Measurements from ENCODE around the gene TIPARP.

Gene TIPARP

DNA sequence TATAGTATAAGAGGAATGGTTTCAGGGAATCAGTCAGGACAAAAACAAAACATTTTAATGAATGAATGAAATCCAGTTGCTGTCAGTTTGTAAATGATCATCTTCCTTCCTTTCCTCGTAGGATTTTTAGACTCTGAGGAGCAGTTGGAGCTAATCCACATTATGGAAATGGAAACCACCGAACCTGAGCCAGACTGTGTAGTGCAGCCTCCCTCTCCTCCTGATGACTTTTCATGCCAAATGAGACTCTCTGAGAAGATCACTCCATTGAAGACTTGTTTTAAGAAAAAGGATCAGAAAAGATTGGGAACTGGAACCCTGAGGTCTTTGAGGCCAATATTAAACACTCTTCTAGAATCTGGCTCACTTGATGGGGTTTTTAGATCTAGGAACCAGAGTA, 3.1 kb downstream of the TIPARP start:
- no peak for DNase-seq

DNA sequence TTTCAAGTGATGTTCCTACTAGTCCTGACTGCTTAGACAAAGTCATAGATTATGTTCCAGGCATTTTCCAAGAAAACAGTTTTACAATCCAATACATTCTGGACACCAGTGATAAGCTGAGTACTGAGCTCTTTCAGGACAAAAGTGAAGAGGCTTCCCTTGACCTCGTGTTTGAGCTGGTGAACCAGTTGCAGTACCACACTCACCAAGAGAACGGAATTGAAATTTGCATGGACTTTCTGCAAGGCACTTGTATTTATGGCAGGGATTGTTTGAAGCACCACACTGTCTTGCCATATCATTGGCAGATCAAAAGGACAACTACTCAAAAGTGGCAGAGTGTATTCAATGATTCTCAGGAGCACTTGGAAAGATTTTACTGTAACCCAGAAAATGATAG, 3.8 kb downstream of the TIPARP start:
- no peak for DNase-seq

DNA sequence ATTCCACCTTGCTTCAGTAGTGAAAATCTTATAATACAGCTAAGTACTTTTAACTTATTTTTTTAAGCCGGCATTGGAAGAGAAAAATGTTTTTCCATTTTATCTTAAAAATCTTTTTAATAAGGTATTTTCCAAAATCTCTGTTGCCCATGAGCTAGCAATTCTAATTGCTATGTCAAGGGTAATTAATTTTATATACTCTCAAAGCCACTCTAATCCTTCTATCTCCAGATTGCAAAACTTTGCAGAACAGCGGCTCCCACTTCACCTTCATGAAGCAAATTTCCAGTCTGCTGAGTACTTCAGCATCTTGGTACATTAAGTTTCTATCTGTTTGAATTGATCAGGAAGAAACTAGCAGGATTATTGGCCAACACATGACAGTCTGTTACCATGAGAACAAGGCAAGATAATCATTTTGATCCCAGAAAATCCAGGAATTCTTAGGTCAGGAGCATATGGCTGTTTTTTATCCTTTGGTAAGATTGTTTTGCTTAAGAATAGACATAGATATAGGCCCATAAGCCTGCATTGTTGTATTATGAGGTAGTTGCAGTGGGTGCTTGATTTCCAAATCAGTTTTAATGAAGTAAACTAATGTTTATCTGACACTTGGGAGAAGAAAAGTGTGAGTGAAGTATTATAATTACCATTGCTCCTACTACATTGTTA, 6.0 kb downstream of the TIPARP start:
- DNase-seq = no peak

DNA sequence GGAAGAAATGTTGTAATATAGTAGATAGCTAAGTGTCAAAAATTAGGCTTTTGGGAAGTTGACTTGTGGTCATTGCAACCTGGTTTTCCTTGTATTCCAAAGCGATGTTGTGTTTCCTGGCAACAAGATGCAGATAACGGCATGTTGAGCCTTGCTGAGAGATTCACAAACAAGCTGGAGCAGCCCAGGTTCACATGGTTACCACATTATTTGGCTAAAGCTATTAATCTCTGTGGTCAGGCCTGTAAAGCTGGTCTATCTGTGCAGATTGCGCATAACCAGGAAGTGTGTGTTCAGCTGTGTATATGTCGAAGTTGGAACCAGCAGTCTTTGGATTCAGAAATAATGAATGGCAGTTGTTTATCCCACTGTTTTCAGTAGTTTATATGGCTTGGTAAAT, 6.6 kb downstream of the TIPARP start:
- DNase-seq = peak; percentile 38 to 39

DNA sequence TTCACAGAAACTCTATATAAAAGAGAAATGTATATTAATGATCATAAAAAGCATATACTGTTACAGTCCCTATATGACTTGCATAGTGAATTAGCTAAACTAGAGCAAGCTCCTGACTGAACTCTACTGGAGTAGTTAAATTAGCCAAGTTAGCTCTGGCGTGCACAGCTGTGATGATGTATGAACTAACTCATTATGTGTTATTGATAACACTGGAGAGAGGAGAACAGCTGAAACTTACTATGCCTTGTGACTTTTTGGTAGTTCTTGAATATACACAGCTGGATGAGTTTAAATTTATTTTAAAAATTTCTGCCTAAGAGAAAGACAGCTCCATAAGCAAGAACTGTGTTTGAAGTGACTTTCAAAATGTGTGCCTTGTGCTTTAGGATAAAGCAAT, 8.1 kb downstream of the TIPARP start:
- no peak for DNase-seq

DNA sequence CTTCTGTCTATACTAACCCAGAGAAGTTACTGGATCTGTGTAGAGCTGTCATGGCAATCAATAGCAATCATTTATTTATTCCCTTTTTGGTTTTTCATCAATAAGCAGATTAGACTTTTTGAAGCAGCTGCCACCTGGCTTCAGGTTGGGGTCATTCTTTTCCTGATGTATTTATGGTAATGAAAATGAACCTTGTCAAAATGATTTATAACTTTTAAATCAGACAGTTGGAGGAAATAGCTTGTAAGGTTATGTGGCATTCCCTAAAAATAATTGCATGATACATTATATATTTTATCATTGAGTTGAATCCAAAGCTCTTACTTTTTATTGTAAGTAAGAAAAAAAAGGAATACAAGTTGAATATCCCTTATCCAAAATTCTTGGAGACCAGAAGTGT, 8.6 kb downstream of the TIPARP start:
- DNase-seq = no peak

DNA sequence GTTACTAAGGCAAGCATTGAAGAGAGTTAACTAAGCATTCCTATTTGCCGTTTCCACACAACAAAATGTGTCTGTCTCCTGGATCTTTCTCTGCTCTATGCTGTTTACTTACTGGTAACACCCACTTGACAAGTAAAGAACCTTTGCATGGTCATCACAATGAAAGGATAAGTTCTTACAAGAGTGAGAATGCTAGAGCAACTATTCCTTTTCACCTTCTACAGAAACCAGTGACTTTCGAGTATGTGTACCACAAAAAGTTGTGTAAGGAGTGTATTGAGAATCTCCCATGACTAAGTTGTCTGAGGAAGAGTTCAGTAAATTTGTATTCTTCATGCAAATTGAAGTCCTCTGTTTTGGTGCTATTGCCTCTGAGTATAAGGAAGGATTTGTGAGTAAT, 10.8 kb downstream of the TIPARP start:
- peak; percentile 82 to 93 for DNase-seq

DNA sequence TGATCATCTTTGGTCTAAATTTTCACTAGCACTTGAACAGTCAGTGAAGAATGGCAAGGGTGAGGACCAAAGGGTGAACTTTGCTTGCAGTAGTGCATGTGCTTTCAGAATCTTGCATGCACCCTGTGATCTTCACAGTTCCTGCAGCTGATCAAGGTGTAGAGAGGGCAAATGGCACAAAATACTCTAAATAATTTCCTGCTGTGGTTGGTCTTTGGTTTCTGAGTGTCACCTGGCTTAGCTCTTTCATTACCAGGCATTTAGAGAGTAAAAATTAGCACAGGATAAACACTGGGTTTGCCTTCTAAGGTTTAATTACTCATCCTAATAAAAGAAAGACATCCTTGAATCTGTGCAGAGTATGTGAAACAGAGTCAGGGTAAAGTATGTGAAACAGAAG, 11.4 kb downstream of the TIPARP start:
- no peak for DNase-seq

DNA sequence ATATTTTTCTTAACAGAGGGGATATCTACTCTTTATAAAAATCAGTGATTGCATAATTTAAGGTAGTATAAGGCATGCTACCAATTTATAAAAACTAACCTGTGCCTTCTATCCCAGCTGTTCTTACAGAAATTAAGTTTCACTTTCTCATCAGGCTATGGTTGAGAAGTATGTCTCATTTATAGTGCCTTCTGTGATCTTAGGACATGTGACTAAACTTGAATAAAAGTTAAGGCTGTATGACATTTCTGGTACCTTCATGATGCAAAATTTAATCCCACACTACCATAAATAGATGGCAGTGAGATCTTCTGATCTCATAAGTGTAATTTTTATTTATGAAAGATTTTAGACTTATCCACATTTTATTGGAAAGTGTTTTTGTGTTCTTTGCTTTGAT, 12.6 kb downstream of the TIPARP start:
- no peak for DNase-seq

DNA sequence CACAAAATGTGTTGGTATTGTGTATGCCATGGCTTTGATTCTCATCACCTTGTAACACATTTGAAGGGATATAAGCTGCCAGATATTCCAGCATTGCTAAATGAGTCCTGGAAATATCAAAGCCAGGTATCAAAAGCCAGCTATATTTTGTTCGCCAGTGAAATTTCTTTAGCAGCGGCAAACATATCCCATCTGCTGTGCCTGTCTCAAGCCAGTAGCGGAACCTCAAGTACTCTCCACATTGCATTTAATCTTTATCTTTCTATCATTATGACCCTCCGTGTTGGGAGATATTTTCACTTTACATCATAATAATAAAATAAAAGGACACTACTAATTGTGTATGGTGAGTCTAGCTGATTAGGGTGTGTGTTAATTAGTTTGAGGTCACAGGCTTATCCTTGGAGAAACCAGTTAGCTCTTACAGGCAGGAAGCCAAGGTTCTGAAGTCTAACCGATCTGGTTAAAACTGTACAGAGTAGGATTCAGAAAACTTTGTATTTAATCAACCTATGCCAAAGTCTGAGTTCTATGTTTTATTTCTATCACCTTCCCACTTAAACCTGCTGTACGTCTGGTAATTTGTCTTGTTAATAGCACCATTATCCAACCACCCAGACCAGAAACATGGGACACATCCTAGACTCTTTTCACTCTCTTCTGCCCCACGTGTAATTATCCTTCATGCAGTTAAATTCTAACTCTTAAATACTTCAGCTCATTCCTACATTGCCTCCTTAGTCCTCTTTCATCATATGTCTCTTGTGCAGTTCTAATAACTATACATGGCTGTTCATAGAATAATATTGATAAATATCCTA, 14.5 kb downstream of the TIPARP start:
- no peak for DNase-seq

DNA sequence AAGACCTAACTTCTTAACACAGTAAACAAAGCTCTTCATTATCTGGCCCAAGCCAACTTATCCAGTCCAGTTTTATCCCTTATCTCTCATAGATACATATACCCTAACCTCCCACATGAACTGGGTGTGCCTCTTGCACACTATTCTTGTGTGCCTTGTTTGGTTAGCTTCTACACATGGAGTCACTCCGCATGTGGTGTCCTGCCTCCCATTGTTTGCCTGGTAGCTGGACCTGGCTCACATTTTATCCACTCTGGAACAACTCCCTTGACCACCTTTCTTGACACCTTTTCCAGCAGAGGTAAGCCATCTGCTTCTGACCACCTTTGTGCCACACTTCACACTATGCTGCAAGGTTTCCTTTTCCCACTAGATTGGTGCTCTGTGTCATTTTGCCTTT, 15.2 kb downstream of the TIPARP start:
- DNase-seq = no peak

DNA sequence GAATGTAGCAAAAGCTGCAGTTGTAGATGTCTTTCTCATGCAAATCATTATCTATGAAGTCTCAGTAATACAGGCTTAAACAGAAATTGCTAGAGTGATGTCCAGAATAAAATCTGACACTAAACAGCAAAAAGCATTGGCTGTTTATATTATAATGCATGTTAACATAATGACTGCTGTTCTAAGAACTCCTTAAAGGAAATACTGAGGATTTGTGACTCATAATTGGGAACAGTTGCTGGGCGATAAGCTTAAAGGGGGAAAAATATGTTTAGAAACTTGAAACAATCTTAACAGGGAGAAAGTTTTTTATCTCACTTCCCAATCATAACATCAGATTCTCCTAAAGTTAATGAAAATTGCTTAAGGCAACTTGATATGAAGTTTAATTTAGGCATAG, 17.5 kb downstream of the TIPARP start:
- no peak for DNase-seq

DNA sequence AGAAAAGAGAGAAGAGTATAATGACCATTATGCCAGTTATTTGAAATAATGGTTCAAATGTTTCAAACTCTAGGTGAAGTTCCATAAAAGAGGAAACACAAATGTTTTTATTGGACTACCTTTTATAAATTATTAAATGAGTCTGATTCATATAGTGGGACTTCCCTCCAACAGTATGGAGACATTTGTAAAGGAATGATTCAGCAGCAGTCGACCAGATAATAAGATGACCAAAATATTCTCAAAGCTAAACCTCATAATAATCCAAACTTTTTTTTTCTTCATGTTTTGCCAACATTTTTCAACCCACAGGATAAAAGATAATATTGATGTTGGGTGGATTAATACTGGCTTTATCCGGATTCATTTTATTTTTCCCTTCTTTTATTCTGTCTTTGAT, 18.8 kb downstream of the TIPARP start:
- no peak for DNase-seq

DNA sequence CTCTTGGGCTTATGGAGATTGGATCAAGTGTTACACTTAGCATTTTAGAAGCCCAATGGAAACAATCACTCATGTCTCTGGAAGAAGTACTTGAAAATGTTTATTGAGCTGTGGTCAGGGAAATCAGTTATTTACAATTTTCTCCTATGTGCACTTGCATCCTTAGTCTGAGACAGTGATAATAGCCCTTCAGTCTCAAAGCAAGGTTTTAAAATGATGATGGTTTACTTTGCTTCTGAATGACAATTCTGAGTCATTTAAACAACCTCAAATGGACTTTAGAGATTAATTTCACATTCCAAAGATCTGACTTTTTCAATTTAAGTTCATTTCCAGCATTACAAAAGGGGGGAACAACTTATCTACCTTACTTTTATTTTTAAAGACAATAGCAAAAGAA, 20.1 kb downstream of the TIPARP start:
- no peak for DNase-seq

DNA sequence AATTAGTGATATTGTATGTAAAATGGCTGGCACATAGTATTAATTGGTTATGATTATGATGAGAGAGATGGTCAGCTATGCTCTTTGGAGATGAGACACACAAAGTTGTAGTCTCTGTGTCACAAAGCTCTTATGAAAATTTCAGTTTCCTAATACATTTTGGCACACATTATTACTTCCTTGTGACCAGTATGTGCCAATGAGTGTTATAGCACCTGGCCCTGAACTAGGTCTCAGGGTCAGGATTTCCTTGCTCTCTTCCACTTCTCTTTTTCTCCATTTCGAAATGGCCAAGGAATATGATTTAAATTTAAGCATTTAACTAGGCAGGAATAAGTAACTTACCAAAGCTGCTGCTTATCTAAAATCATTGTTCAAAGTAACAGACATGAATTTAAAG, 28.0 kb downstream of the TIPARP start:
- peak; percentile 70 to 86 for DNase-seq

DNA sequence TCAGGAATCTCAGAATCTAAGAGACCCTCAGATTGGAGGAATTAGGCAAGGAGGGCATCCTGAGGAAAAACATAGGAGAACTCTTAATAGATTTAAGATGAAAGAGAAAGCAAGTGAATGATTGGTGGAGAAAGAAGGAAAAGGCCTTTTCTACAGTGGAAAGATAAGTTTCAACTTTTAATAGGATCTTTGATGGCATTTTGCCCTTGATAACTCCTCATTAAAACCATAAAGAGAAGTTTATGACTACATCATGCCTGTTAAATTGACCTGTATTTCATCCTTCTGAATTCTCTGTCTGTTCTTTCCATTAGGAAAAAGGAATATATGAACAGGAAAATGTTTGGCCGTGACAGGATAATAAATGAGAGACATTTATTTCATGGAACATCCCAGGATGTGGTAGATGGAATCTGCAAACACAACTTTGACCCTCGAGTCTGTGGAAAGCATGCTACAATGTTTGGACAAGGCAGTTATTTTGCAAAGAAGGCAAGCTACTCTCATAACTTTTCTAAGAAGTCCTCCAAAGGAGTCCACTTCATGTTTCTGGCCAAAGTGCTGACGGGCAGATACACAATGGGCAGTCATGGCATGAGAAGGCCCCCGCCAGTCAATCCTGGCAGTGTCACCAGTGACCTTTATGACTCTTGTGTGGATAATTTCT, 30.1 kb downstream of the TIPARP start:
- no peak for DNase-seq

DNA sequence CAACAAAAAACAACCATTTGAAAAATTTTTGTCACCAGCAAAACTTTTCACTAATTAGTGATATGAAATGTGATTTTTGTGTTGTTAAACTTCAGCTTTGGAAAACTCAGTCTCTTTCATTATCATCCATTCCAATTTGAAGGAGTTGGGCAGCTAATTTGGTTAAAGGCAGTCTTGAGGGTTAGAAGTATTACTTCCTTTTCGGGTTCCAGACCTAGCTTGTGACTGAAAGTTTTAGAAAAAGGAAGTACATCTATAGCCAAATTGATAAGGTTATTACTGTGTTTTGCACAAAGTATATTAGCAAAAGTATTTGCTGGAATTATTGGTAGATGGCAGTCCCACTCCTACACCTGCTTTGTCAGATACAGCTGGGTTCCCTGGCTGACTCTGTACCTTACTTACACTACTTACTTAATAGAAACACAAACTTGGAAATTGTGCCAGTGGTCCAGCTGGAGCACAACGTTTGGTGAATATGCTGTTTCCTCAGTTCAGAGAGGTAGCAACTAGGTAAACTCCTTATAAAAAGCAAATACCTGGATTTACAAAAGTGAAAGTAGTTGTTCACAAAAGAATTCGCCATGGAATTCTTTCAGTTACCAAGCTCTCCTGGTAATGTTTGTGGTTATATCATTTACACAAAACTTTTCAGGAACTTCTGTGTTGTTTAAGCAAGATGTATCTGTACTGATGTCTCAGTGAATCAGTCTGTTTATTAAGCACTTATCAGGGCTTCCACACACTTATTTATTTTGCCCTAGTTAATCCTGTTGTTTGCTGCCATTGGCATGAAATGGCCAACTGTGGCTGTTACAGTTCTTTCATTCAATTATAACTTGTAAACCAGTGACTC, 31.6 kb downstream of the TIPARP start:
- peak; percentile 46 to 48 for DNase-seq

DNA sequence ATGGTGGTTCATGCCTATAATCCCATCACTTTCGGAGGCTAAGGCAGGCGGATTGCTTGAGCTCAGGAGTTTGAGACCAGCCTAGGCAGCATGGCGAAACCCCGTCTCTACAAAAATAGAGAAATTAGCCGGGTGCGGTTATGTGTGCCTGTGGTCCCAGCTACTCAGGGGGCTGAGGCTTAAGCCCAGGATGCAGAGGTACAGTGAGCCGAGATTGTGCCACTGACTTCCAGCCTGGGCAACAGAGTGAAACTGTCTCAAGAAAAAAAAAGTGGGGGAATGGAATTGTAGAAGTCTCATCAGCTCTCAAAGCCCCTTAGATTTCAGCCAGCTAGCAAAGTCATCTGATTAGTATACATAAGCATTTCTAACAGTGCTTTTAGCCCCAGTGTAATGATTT, 33.2 kb downstream of the TIPARP start:
- no peak for DNase-seq

DNA sequence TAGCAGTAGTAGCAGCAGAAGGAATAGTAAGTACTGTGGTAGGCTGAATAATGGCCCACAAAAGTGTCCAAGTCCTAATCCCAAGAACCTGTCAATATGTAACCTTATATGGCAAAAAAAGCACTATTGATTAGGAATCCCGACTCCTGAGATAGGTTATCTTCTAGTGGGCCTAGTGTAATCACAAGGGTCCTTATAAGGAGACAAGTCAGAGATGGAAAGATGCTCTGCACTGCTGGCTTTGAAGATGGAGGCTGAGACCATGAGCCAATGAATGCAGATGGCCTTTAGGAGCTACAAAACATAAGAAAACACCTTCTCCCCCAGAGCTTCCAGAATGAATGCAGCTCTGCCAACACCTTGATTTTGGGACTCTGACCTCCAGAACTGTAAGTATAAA, 36.0 kb downstream of the TIPARP start:
- DNase-seq = no peak

DNA sequence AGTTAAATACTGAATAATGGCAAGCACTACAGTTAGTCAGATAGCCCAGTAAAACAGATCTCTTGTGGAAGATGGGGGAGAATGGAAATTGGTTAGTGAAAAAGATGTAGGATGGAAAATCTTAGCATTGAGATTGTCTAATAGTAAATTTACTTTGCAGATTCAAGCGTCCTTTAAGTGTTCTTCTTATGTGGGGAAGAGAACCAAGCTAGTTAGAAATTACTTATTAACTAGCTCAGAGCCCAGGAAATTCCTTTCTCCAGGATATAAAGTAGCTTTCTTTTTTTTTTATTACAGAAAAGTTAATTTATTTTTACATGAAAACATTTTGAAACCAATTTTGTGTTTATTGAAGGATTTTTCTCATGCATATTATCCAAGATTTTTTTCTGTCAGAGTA, 36.7 kb downstream of the TIPARP start:
- DNase-seq = no peak

DNA sequence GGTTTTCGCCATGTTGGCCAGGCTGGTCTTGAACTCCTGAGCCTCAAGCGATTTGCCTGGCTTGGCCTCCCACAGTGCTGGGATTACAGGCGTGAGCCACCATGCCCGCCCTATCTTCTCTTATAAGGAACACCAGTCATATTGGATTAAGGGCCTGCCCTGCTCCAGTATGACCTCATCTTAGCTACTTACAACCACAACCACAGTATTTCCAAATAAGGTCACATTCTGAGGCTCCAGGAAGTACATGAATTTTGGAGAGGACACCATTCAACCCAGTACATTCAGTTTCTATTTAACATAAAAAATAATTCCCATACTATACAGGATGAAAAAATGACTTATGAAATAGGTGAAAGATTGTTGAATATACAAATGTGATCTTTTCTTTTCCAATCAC, 37.6 kb downstream of the TIPARP start:
- DNase-seq = peak; percentile 35 to 48

DNA sequence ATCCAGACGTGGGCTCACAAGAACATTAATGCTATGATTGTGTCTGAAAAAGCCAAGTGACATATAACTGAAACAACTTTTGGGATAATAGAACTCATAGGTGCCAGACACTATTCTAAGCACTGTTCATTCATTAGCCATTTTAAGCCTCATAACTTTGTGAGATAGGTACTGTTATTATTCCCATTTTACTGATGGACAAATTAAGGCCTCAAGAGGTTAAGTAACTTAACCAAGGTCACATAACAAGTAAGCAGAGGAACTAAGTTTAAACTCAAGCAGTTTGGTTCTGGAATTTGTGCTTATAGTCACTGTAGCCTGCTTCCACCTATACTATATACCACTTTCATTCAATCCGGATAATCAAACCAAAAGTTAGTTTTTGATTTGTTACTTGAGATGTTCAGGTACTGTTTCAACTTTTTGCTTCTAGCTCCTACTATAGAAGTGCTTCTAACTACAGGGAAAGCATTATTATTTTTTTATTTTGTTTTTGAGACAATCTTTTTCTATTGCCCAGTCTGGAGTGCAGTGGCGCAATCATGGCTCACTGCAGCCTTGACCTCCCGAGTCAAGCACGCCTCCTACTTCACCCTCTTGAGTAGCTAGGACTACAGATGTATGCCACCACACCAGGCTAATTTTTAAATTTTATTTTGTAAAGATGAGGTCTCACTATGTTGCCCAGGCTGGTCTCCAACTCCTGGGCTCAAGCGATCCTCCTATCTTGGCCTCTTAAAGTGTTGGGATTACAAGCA, 41.9 kb downstream of the TIPARP start:
- DNase-seq = no peak
